H9 (cell line): ENCODE measurements around the gene MRAS. TPM values are rescaled to one million over a fixed set of nuclear protein-coding genes. Genes with fewer than 3 reads are reported as not detected.

Experiments
- DNase-seq: peaks from one replicate; pipeline ENCODE4 v3.0.0-alpha.2; 2017
- H2AFZ ChIP-seq: one replicate; pipeline ENCODE4 v1.6.1; 2013; ENCODE audit warnings: mild to moderate bottlenecking, low read length, control low read depth, moderate library complexity
- H2AK5ac ChIP-seq: 2 replicates; pipeline ENCODE4 v1.6.1; 2013; ENCODE audit warnings: low read length, control low read depth, mixed read lengths; ENCODE audit not compliant: insufficient read length
- H2BK120ac ChIP-seq: one replicate; pipeline ENCODE4 v1.6.1; 2013; ENCODE audit warnings: low read depth, mild to moderate bottlenecking, low read length, control low read depth, inconsistent platforms; ENCODE audit not compliant: poor library complexity, severe bottlenecking
- H2BK12ac ChIP-seq: 2 replicates; pipeline ENCODE4 v1.6.1; 2013; ENCODE audit warnings: low read length, control low read depth, mixed read lengths, low read depth; ENCODE audit not compliant: insufficient read length
- H2BK15ac ChIP-seq: 2 replicates; pipeline ENCODE4 v1.6.1; 2013; ENCODE audit warnings: low read depth, low read length, control low read depth
- H2BK20ac ChIP-seq: one replicate; pipeline ENCODE4 v1.6.1; 2013; ENCODE audit warnings: low read depth, mild to moderate bottlenecking, low read length, control low read depth, inconsistent platforms; ENCODE audit not compliant: poor library complexity, severe bottlenecking
- H2BK5ac ChIP-seq: 2 replicates; pipeline ENCODE4 v1.6.1; 2013; ENCODE audit warnings: low read length, control low read depth, mixed read lengths; ENCODE audit not compliant: insufficient read length
- H3K14ac ChIP-seq: 2 replicates; pipeline ENCODE4 v1.6.1; 2013; ENCODE audit warnings: low read length, control low read depth; ENCODE audit not compliant: insufficient read depth
- H3K18ac ChIP-seq: 2 replicates; pipeline ENCODE4 v1.6.1; 2013; ENCODE audit warnings: low read depth, mild to moderate bottlenecking, mixed read lengths, low read length, control low read depth; ENCODE audit not compliant: insufficient read length
- H3K23ac ChIP-seq: 2 replicates; pipeline ENCODE4 v1.6.1; 2013; ENCODE audit warnings: low read length, control low read depth, mixed read lengths, low read depth; ENCODE audit not compliant: insufficient read length
- H3K23me2 ChIP-seq: 2 replicates; pipeline ENCODE4 v1.6.1; 2013; ENCODE audit warnings: low read depth, mild to moderate bottlenecking, mixed read lengths, low read length, control low read depth; ENCODE audit not compliant: insufficient read length, poor library complexity, severe bottlenecking
- H3K27ac ChIP-seq: 2 replicates; pipeline ENCODE4 v1.5.1; 2013; ENCODE audit warnings: low read length, control low read depth, mixed read lengths, low read depth; ENCODE audit not compliant: insufficient read length
- H3K27me3 ChIP-seq: 2 replicates; pipeline ENCODE4 v1.6.1; 2013; ENCODE audit warnings: low read length, control low read depth, inconsistent platforms; ENCODE audit not compliant: insufficient read depth
- H3K4ac ChIP-seq: 2 replicates; pipeline ENCODE4 v1.6.1; 2013; ENCODE audit warnings: low read depth, mild to moderate bottlenecking, control low read depth, inconsistent platforms, low read length, moderate library complexity
- H3K4me1 ChIP-seq: 2 replicates; pipeline ENCODE4 v1.6.1; 2013; ENCODE audit warnings: low read length, control low read depth, inconsistent platforms; ENCODE audit not compliant: insufficient read depth
- H3K4me2 ChIP-seq: 2 replicates; pipeline ENCODE4 v1.6.1; 2013; ENCODE audit warnings: low read length, control low read depth, mixed read lengths; ENCODE audit not compliant: insufficient read length, insufficient read depth
- H3K56ac ChIP-seq: 2 replicates; pipeline ENCODE4 v1.6.1; 2013; ENCODE audit warnings: low read depth, mild to moderate bottlenecking, mixed read lengths, low read length, control low read depth; ENCODE audit not compliant: insufficient read length
- H3K79me1 ChIP-seq: 2 replicates; pipeline ENCODE4 v1.6.1; 2013; ENCODE audit warnings: low read depth, mild to moderate bottlenecking, moderate library complexity, low read length, control low read depth, inconsistent platforms; ENCODE audit not compliant: insufficient read depth, poor library complexity, severe bottlenecking
- H3K79me2 ChIP-seq: 2 replicates; pipeline ENCODE4 v1.6.1; 2013; ENCODE audit warnings: low read length, control low read depth, inconsistent platforms; ENCODE audit not compliant: insufficient read depth
- H3K9ac ChIP-seq: 2 replicates; pipeline ENCODE4 v1.6.1; 2013; ENCODE audit warnings: low read length, control low read depth, mixed read lengths; ENCODE audit not compliant: insufficient read length; ENCODE audit errors: extremely low read depth
- H3K9me3 ChIP-seq: one replicate; pipeline ENCODE4 v1.6.1; 2013; ENCODE audit warnings: low read depth, low read length, inconsistent platforms; ENCODE audit not compliant: control insufficient read depth
- H3T11ph ChIP-seq: one replicate; pipeline ENCODE4 v1.6.1; 2013; ENCODE audit warnings: mild to moderate bottlenecking, low read length, control low read depth, inconsistent platforms
- H4K20me1 ChIP-seq: one replicate; pipeline ENCODE4 v1.6.1; 2013; ENCODE audit not compliant: control insufficient read depth, insufficient read length, insufficient read depth
- H4K5ac ChIP-seq: 2 replicates; pipeline ENCODE4 v1.6.1; 2013; ENCODE audit warnings: low read depth, mild to moderate bottlenecking, mixed read lengths, low read length, control low read depth; ENCODE audit not compliant: insufficient read length
- H4K8ac ChIP-seq: replicated peaks from 2 replicates; pipeline ENCODE4 v1.6.1; 2013; ENCODE audit warnings: low read length, control low read depth, mixed read lengths, low read depth; ENCODE audit not compliant: insufficient read length
- H4K91ac ChIP-seq: 2 replicates; pipeline ENCODE4 v1.6.1; 2013; ENCODE audit warnings: low read depth, mild to moderate bottlenecking, moderate library complexity, mixed read lengths, low read length, control low read depth; ENCODE audit not compliant: insufficient read length
- H3K27ac Mint-ChIP-seq, 3 experiments: 2 replicates in 2 of 3; 3 replicates in 1 of 3; pipeline ENCODE4 v1.8.0; 2020 to 2021; ENCODE audit warnings: mixed read lengths in 3 of 3, mild to moderate bottlenecking in 1 of 3, moderate library complexity in 1 of 3
- H3K27me3 Mint-ChIP-seq: 2 replicates; pipeline ENCODE4 v1.8.0; 2021; ENCODE audit warnings: low read depth, mild to moderate bottlenecking, moderate library complexity, mixed read lengths
- H3K36me3 Mint-ChIP-seq, 3 experiments: 2 replicates in 2 of 3; 3 replicates in 1 of 3; pipeline ENCODE4 v1.8.0; 2020 to 2021; ENCODE audit warnings: low read depth in 3 of 3, mixed read lengths in 3 of 3; ENCODE audit not compliant: insufficient read depth in 1 of 3
- H3K4me1 Mint-ChIP-seq, 2 experiments: 2 replicates each; pipeline ENCODE4 v1.8.0; 2020; ENCODE audit warnings: mixed read lengths in 2 of 2
- H3K4me3 Mint-ChIP-seq, 2 experiments: 2 replicates in 1 of 2; 3 replicates in 1 of 2; pipeline ENCODE4 v1.8.0; 2020 to 2021; ENCODE audit warnings: mild to moderate bottlenecking in 2 of 2, mixed read lengths in 2 of 2, moderate library complexity in 1 of 2
- H3K9me3 Mint-ChIP-seq, 2 experiments: 2 replicates in 1 of 2; 3 replicates in 1 of 2; pipeline ENCODE4 v1.8.0; 2020; ENCODE audit warnings: mild to moderate bottlenecking in 2 of 2, mixed read lengths in 2 of 2, moderate library complexity in 1 of 2
- WGBS: extraction: QIAGEN DNeasy Blood & Tissue Kit; methylation state at CpG from one replicate; pipeline ENCODE4 v1.1.7; 2013; ENCODE audit warnings: missing lambda C conversion rate, low lambda C conversion rate, mixed read lengths; ENCODE audit not compliant: insufficient read length; ENCODE audit errors: extremely low coverage; 5-methylcytosine and 5-hydroxymethylcytosine counted together
- total RNA-seq: library from RNA; stranded (reverse); gene quantifications from 2 replicates; pipeline ENCODE4 v1.2.1, GENCODE V29; 2021
- TF ChIP-seq, protein P1 (sequence below): fragments of 200-600 bp; sonication (generic); conservative IDR thresholded peaks from 3 replicates; pipeline ENCODE4 v1.8.0; 2021; ENCODE audit warnings: antibody characterized with exemption, mild to moderate bottlenecking

MRAS gene
- total RNA-seq, 1 experiment from 2014 or later: 10.9 TPM

DNA sequence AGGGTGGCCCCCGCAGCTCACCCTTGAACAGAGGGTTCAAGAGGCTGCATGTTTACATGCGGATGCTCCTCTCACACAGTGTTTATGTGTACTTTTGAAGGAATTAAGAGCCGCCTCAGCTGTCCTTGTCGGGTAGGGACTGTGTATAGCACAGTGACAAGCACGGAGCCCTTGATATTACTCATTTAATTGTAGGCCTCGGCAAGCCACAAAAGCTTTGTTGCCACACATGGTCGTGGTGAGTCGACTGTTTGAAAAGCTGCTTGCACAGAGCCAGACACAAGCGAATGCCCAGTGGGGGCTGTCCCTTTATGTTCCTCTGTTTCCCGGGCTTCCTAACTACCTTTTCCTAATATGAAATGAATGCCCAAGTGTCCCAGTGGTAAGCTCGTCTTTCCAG is 90.5 kb downstream of the MRAS start:
- Histone ChIP-seq H2BK12ac (no peak overlapping the region), H2BK5ac (no peak overlapping the region), H3K27ac (no peak overlapping the region), H3K79me2 (no peaks in the 10 kb centered on the region), H4K91ac (no peak overlapping the region), H2AFZ (no peak overlapping the region), H3K79me1 (no peaks in the 10 kb centered on the region), H3K27me3 (peaks cover 6% of the 10 kb centered on the region; the same call in 1 of the 2 replicates), H2BK120ac (no peak overlapping the region), H3K9me3 (no peaks in the 10 kb centered on the region), H3K14ac (no peak overlapping the region), H4K5ac (no peak overlapping the region), H2BK20ac (no peak overlapping the region), H3K4me2 (no peak overlapping the region), H2BK15ac (no peak overlapping the region), H3K23ac (no peak overlapping the region), H3K4me1 (no peaks in the 10 kb centered on the region), H4K20me1 (no peaks in the 10 kb centered on the region), H3K56ac (no peak overlapping the region), H3T11ph (no peak overlapping the region), H3K18ac (no peak overlapping the region), H3K4ac (no peak overlapping the region), H4K8ac (no peak overlapping the region), H2AK5ac (no peak overlapping the region), H3K9ac (no peak overlapping the region), H3K23me2 (peaks cover 14% of the 10 kb centered on the region)
- peak; percentile 22 for DNase-seq
- no CpG with 5 or more reads among the region's 11 CpGs for WGBS
- peaks cover 4% of the 10 kb centered on the region in 2 experiments; a peak in 2 of 5 replicates for H3K9me3 Mint-ChIP-seq
- H3K4me3 Mint-ChIP-seq: no peak overlapping the region
- H3K4me1 Mint-ChIP-seq: peaks cover 18 to 24% of the 10 kb centered on the region in 2 experiments
- H3K36me3 Mint-ChIP-seq: peaks cover 0 to 5% (median 2%) of the 10 kb centered on the region in 3 experiments; a peak in 3 of 7 replicates
- H3K27me3 Mint-ChIP-seq: peaks cover 40% of the 10 kb centered on the region
- TF ChIP-seq, protein P1, sequence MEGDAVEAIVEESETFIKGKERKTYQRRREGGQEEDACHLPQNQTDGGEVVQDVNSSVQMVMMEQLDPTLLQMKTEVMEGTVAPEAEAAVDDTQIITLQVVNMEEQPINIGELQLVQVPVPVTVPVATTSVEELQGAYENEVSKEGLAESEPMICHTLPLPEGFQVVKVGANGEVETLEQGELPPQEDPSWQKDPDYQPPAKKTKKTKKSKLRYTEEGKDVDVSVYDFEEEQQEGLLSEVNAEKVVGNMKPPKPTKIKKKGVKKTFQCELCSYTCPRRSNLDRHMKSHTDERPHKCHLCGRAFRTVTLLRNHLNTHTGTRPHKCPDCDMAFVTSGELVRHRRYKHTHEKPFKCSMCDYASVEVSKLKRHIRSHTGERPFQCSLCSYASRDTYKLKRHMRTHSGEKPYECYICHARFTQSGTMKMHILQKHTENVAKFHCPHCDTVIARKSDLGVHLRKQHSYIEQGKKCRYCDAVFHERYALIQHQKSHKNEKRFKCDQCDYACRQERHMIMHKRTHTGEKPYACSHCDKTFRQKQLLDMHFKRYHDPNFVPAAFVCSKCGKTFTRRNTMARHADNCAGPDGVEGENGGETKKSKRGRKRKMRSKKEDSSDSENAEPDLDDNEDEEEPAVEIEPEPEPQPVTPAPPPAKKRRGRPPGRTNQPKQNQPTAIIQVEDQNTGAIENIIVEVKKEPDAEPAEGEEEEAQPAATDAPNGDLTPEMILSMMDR: no peak
- no peak overlapping the region for H3K27ac Mint-ChIP-seq
